DOHH2 (cell line): ENCODE data around the gene NEXMIF.
"Not testable (repeated sequence)": the region's sequence is repeated elsewhere in the genome, so short reads cannot be mapped to it uniquely, and the experiment has no call there.

Experiments used
- H3F3A ChIP-seq: fragments of 200-600 bp; sonication (generic), shearing (Covaris generic); 2 replicates; pipeline ENCODE4 v1.6.0; 2016; ENCODE audit warnings: antibody characterized with exemption, mild to moderate bottlenecking; ENCODE audit not compliant: control insufficient read depth, insufficient read depth
- H3K27ac ChIP-seq: fragments of 200-600 bp; sonication (generic); 2 replicates; pipeline ENCODE4 v1.5.1; 2014; ENCODE audit warnings: low read depth, mild to moderate bottlenecking, low read length, moderate library complexity
- H3K27me3 ChIP-seq: fragments of 200-600 bp; sonication (generic); 2 replicates; pipeline ENCODE4 v1.6.1; 2014; ENCODE audit warnings: mild to moderate bottlenecking, low read length, mixed read lengths; ENCODE audit not compliant: control insufficient read depth
- H3K36me3 ChIP-seq: fragments of 200-600 bp; sonication (generic); 2 replicates; pipeline ENCODE4 v1.6.1; 2014; ENCODE audit warnings: mild to moderate bottlenecking, low read length, moderate library complexity, mixed read lengths; ENCODE audit not compliant: control insufficient read depth
- H3K4me1 ChIP-seq: fragments of 200-600 bp; sonication (generic); 2 replicates; pipeline ENCODE4 v1.6.1; 2014; ENCODE audit warnings: mild to moderate bottlenecking, low read length, mixed read lengths; ENCODE audit not compliant: control insufficient read depth
- H3K4me2 ChIP-seq: fragments of 200-600 bp; sonication (generic); 2 replicates; pipeline ENCODE4 v1.6.0; 2014; ENCODE audit warnings: mild to moderate bottlenecking, low read length, moderate library complexity
- H3K4me3 ChIP-seq: fragments of 200-600 bp; sonication (generic); 2 replicates; pipeline ENCODE4 v1.5.1; 2014; ENCODE audit warnings: mild to moderate bottlenecking, low read length, mixed read lengths
- H3K79me2 ChIP-seq: fragments of 200-600 bp; sonication (generic); 2 replicates; pipeline ENCODE4 v1.6.1; 2014; ENCODE audit warnings: mild to moderate bottlenecking, low read length, mixed read lengths; ENCODE audit not compliant: control insufficient read depth
- H3K9me2 ChIP-seq: fragments of 200-600 bp; sonication (generic); replicated peaks from 2 replicates; pipeline ENCODE4 v1.6.1; 2014; ENCODE audit warnings: mild to moderate bottlenecking, low read length, mixed read lengths; ENCODE audit not compliant: control insufficient read depth
- H3K9me3 ChIP-seq: fragments of 200-600 bp; sonication (generic); 2 replicates; pipeline ENCODE4 v1.6.1; 2014; ENCODE audit warnings: antibody characterized with exemption, low read length, mixed read lengths; ENCODE audit not compliant: control insufficient read depth, insufficient read depth
- H4K20me1 ChIP-seq: fragments of 200-600 bp; sonication (generic); 2 replicates; pipeline ENCODE4 v1.6.0; 2014; ENCODE audit warnings: low read depth, mild to moderate bottlenecking, antibody characterized with exemption, low read length, moderate library complexity; ENCODE audit not compliant: control insufficient read depth, insufficient read depth
- EZH2phosphoT487 ChIP-seq: fragments of 200-600 bp; sonication (generic); IDR thresholded peaks from 2 replicates; pipeline ENCODE4 v1.6.1; 2017; ENCODE audit warnings: borderline replicate concordance, mild to moderate bottlenecking, antibody characterized with exemption, low read length, moderate library complexity, mixed read lengths
- TF ChIP-seq, protein P1 (sequence below): fragments of 200-600 bp; sonication (generic); IDR thresholded peaks from one replicate; pipeline ENCODE4 v1.5.1; 2014; ENCODE audit warnings: antibody characterized with exemption, mild to moderate bottlenecking, low read depth, low read length; ENCODE audit not compliant: poor library complexity, severe bottlenecking

Gene NEXMIF

DNA sequence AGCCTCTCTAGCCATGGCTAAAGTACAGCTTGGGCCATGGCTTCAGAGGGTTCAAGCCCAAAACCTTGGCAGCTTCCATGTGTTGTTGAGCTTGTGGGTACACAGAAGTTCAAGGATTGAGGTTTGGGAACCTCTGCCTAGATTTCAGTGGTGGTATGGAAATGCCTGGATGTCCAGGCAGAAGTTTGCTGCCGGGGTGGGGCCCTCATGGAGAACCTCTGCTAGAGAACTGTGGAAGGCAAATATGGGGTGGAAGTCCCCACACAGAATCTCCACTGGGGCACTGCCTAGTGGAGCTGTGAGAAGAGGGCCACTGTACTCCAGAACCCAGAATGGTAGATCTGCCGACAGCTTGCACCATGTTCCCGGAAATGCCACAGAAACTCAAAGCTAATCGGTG is 59.5 kb downstream of the NEXMIF start:
- no peak for TF ChIP-seq EZH2phosphoT487
- TF ChIP-seq, protein P1, sequence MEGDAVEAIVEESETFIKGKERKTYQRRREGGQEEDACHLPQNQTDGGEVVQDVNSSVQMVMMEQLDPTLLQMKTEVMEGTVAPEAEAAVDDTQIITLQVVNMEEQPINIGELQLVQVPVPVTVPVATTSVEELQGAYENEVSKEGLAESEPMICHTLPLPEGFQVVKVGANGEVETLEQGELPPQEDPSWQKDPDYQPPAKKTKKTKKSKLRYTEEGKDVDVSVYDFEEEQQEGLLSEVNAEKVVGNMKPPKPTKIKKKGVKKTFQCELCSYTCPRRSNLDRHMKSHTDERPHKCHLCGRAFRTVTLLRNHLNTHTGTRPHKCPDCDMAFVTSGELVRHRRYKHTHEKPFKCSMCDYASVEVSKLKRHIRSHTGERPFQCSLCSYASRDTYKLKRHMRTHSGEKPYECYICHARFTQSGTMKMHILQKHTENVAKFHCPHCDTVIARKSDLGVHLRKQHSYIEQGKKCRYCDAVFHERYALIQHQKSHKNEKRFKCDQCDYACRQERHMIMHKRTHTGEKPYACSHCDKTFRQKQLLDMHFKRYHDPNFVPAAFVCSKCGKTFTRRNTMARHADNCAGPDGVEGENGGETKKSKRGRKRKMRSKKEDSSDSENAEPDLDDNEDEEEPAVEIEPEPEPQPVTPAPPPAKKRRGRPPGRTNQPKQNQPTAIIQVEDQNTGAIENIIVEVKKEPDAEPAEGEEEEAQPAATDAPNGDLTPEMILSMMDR: no peak
- H3K4me3 ChIP-seq: no peak overlapping the region
- no peaks in the 10 kb centered on the region for H4K20me1 ChIP-seq
- no peaks in the 10 kb centered on the region; the same call in 1 of the 2 replicates for H3K9me3 ChIP-seq
- no peaks in the 10 kb centered on the region for H3K36me3 ChIP-seq
- no peaks in the 10 kb centered on the region for H3K4me1 ChIP-seq
- H3F3A ChIP-seq: no peaks in the 10 kb centered on the region
- no peaks in the 10 kb centered on the region for H3K27me3 ChIP-seq
- H3K79me2 ChIP-seq: no peaks in the 10 kb centered on the region
- no peaks in the 10 kb centered on the region for H3K9me2 ChIP-seq
- no peak overlapping the region for H3K4me2 ChIP-seq
- no peak overlapping the region for H3K27ac ChIP-seq

DNA sequence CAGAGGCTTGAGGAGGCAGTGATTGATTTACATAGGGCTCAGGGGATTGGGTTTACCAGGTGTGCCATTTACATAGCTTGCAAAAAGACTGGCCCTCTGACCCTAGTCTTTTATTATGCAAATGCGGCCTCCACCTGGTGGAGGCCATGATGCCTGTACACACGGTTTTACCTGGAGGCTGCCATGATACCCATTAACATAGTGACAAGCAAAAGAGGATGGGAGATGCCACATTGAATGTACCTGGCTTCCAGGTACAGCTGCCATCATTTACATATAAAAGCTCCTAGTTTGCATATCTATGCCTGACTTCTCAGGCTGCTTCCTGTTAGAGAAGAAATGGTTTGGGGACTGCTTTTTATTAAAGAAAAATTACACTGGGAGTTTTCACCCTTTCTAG is 72.0 kb downstream of the NEXMIF start:
- Histone ChIP-seq H3K9me3 (no peaks in the 10 kb centered on the region; the same call in 1 of the 2 replicates), H4K20me1 (no peaks in the 10 kb centered on the region), H3K4me3 (no peak overlapping the region), H3K36me3 (no peaks in the 10 kb centered on the region), H3K4me2 (no peak overlapping the region), H3K9me2 (no peaks in the 10 kb centered on the region), H3K4me1 (no peaks in the 10 kb centered on the region), H3F3A (no peaks in the 10 kb centered on the region), H3K27ac (no peak overlapping the region), H3K27me3 (no peaks in the 10 kb centered on the region), H3K79me2 (no peaks in the 10 kb centered on the region)
- TF ChIP-seq, protein P1: no peak
- TF ChIP-seq EZH2phosphoT487: no peak

DNA sequence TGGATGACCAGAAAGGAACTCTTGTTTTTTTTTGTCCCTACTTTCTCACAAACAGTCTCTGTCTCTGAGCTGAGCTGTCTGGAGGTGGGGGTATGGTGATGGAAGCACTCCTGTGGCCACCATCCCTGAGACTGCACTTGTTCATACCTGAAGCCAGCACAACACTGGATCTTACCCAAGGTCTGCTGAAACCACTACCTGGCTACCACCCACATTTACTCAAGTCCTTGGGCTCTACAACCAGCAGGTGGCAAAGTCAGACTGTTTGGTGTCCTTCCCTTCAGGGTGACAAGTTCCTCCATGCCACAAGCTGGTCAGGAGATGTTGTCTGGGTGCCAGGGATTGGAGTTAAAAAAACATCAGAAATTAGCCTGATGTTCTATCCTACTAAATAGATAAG is 89.7 kb downstream of the NEXMIF start:
- H3K4me2 ChIP-seq: no peak overlapping the region
- H3K9me3 ChIP-seq: no peaks in the 10 kb centered on the region
- no peak overlapping the region for H3K27ac ChIP-seq
- TF ChIP-seq, protein P1: no peak
- no peak for TF ChIP-seq EZH2phosphoT487
- H4K20me1 ChIP-seq: no peaks in the 10 kb centered on the region
- H3F3A ChIP-seq: no peaks in the 10 kb centered on the region
- no peaks in the 10 kb centered on the region for H3K27me3 ChIP-seq
- H3K9me2 ChIP-seq: no peaks in the 10 kb centered on the region
- no peaks in the 10 kb centered on the region for H3K79me2 ChIP-seq
- H3K4me1 ChIP-seq: no peaks in the 10 kb centered on the region
- H3K4me3 ChIP-seq: no peak overlapping the region
- H3K36me3 ChIP-seq: no peaks in the 10 kb centered on the region

DNA sequence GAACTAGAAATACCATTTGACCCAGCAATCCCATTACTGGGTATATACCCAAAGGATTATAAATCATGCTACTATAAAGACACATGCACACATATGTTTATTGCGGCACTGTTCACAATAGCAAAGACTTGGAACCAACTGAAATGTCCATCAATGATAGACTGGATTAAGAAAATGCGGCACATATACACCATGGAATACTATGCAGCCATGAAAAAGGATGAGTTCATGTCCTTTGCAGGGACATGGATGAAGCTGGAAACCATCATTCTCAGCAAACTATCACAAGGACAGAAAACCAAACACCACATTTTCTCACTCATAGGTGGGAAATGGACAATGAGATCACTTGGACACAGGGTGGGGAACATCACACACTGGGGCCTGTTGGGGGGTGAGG is 105.5 kb downstream of the NEXMIF start:
- not testable (repeated sequence) for H3K27me3 ChIP-seq, H3K9me2 ChIP-seq, H3K27ac ChIP-seq, H3K4me2 ChIP-seq, H3K4me1 ChIP-seq, H4K20me1 ChIP-seq, H3K79me2 ChIP-seq, H3K36me3 ChIP-seq, H3K9me3 ChIP-seq, H3F3A ChIP-seq, H3K4me3 ChIP-seq
